ENCODE results near the gene PNPO. TPM values are rescaled to one million over a fixed set of nuclear protein-coding genes. Genes with fewer than 3 reads are reported as not detected.

PNPO gene
- total and polyA plus RNA-seq, 2 of the 8 experiments (the other 6 are each of a cell fraction or from before 2014, with no cell fraction given): 7.0 to 8.1 TPM

GRCh38 chr17:47925678-47925988 lies 15.7 kb upstream of the PNPO start:
- H2BK120ac ChIP-seq (replicated peaks; ENCODE audit: low read depth, low read length): no peak overlapping the region
- no peaks in the 10 kb centered on the region for H3K9me3 ChIP-seq (ENCODE audit: insufficient read depth in 2 of 2, low read depth in 1 of 2, low read length in 1 of 2)
- H3K4me3 ChIP-seq (ENCODE audit: extremely low read depth in 1 of 4, insufficient read depth in 2 of 4, low read depth in 3 of 4, low read length in 4 of 4): no peak overlapping the region
- H3K36me3 ChIP-seq (ENCODE audit: control insufficient read depth in 2 of 4, insufficient read depth in 4 of 4, low read length in 3 of 4): peaks cover 3 to 22% (median 8%) of the 10 kb centered on the region in 4 experiments; a peak in 6 of 8 replicates
- H2BK15ac ChIP-seq (ENCODE audit: low read length): no peak overlapping the region
- ChIA-PET POLR2A (ENCODE audit: partially characterized antibody) (interaction anchor here (1.6 kb wide), 1 partner anchor 11 kb away, joined by 5 read pairs; no protein-coding TSS in a partner anchor), CTCF (ENCODE audit: partially characterized antibody) (interaction anchor here (0.6 to 13.8 kb wide), 7 partner anchors 9 to 304 kb away, joined by 3 to 154 read pairs (median 4); partner anchors contain the start of genes PNPO and PRR15L)
- peaks cover 0 to 4% of the 10 kb centered on the region in 2 experiments for H4K20me1 ChIP-seq (replicated peaks in 1 of 2; ENCODE audit: control insufficient read depth in 1 of 2, insufficient read depth in 2 of 2, low read length in 2 of 2)
- no peak overlapping the region for H2BK5ac ChIP-seq (ENCODE audit: low read depth, low read length)
- no peak overlapping the region for H2AFZ ChIP-seq (ENCODE audit: low read length)
- H4K5ac ChIP-seq (ENCODE audit: insufficient read length, low read depth, low read length): no peak overlapping the region
- no peak overlapping the region for H3K18ac ChIP-seq (ENCODE audit: extremely low read depth, low read length)
- H3K14ac ChIP-seq (ENCODE audit: insufficient read length): no peak overlapping the region
- H3K27me3 ChIP-seq (replicated peaks in 1 of 4; ENCODE audit: control insufficient read depth in 3 of 4, extremely low read depth in 1 of 4, insufficient read depth in 3 of 4, low read length in 3 of 4): no peaks in the 10 kb centered on the region
- no peak overlapping the region for H4K8ac ChIP-seq (ENCODE audit: extremely low read depth, insufficient read depth, low read length)
- no peak overlapping the region for H3K9ac ChIP-seq (replicated peaks in 1 of 4; ENCODE audit: extremely low read depth in 1 of 4, low read depth in 3 of 4, low read length in 3 of 4)
- no peak overlapping the region for H3K23ac ChIP-seq (ENCODE audit: insufficient read length)
- H2BK20ac ChIP-seq (ENCODE audit: low read length): no peak overlapping the region
- WGBS, 2 experiments (ENCODE audit: extremely low coverage in 1 of 2, insufficient coverage in 1 of 2, insufficient read length in 1 of 2, insufficient replicate concordance in 2 of 2, low coverage in 1 of 2, low lambda C conversion rate in 2 of 2, missing lambda C conversion rate in 1 of 2): 74% methylated on average over 1 of the region's 3 CpGs; no CpG with 5 or more reads in 1 of the 2 experiments
- no peaks in the 10 kb centered on the region for H3K79me1 ChIP-seq (ENCODE audit: low read depth, low read length)
- H3K4me2 ChIP-seq (ENCODE audit: insufficient read depth in 1 of 2, low read depth in 2 of 2, low read length in 2 of 2): no peak overlapping the region
- H3K56ac ChIP-seq (replicated peaks; ENCODE audit: insufficient read length, low read depth, low read length): no peak overlapping the region
- no peaks in the 10 kb centered on the region for H3K4me1 ChIP-seq (replicated peaks in 1 of 4; ENCODE audit: control insufficient read depth in 3 of 4, insufficient read depth in 4 of 4, low read length in 3 of 4)
- no peaks in the 10 kb centered on the region for H3K23me2 ChIP-seq (ENCODE audit: low read depth, low read length)
- H2BK12ac ChIP-seq (ENCODE audit: low read depth, low read length): no peak overlapping the region
- DNase-seq (ENCODE audit: low read depth in 1 of 2, low spot score in 2 of 2): no peak
- no peak for FAIRE-seq
- TF ChIP-seq SP4 (IDR thresholded peaks at IDR 0.05; ENCODE audit: low read length) (no peak), FOSL1 (IDR thresholded peaks at IDR 0.05; ENCODE audit: insufficient read depth, low read depth, low read length) (no peak), E2F6 (IDR thresholded peaks at IDR 0.05) (no peak), POLR2AphosphoS5 (IDR thresholded peaks at IDR 0.05; ENCODE audit: low read depth, low read length) (no peak), CREB1 (IDR thresholded peaks at IDR 0.05) (no peak), HDAC2 (IDR thresholded peaks at IDR 0.05; ENCODE audit: borderline replicate concordance in 1 of 2, low read depth in 2 of 2, low read length in 2 of 2) (no peak)
- H3K79me2 ChIP-seq (ENCODE audit: control insufficient read depth in 1 of 2, insufficient read depth in 2 of 2, low read length in 2 of 2): no peaks in the 10 kb centered on the region
- no peak overlapping the region for H4K91ac ChIP-seq (replicated peaks; ENCODE audit: insufficient read length, low read length)
- no peak overlapping the region for H3K27ac ChIP-seq (ENCODE audit: low read depth, low read length)
- H3K4ac ChIP-seq (replicated peaks; ENCODE audit: insufficient read length, low read depth, low read length): no peak overlapping the region
- H2AK5ac ChIP-seq (ENCODE audit: low read depth, low read length): no peak overlapping the region

Measured in H1 (cell line).